HG02943 (cell line): Measurements from ENCODE around the gene TNPO3.
A peak's percentile ranks its signal among the peaks of the same experiment; 100 is the strongest.

Experiments
- ATAC-seq: cut with Tn5 transposase; IDR thresholded peaks from one replicate; pipeline ENCODE4 v1.9.1; 2021; ENCODE audit warnings: mild to moderate bottlenecking, low read depth, moderate library complexity; ENCODE audit not compliant: unreplicated experiment

Gene TNPO3

DNA sequence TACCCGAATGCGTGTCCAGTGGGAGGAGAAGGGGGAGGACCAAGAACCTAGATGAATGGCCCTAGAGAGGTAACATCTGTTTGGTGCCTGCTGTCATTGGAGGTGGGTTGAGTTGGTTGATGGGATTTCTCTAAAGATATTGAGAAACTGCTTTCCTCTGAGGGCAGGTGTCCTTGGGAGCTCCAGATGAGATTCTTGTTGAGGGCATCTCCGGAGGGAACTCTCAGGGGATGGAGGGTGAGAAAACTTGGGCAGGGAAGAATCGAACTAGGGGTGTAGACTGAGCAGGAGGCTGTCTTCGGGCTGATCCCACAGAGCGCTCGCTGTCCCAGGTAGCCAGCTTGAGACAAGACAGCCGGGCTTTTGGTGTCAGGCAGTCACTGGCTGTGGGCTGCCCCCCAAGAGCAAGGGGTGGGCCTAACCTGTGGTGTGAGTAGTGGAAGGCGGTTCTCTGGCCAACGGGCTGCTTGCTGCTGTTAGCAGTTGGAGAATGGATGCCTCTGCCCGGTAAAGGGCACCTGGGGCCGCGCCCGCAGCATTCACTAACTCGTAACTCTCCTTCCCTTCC, 113.5 kb downstream of the TNPO3 start:
- ATAC-seq: no peak

DNA sequence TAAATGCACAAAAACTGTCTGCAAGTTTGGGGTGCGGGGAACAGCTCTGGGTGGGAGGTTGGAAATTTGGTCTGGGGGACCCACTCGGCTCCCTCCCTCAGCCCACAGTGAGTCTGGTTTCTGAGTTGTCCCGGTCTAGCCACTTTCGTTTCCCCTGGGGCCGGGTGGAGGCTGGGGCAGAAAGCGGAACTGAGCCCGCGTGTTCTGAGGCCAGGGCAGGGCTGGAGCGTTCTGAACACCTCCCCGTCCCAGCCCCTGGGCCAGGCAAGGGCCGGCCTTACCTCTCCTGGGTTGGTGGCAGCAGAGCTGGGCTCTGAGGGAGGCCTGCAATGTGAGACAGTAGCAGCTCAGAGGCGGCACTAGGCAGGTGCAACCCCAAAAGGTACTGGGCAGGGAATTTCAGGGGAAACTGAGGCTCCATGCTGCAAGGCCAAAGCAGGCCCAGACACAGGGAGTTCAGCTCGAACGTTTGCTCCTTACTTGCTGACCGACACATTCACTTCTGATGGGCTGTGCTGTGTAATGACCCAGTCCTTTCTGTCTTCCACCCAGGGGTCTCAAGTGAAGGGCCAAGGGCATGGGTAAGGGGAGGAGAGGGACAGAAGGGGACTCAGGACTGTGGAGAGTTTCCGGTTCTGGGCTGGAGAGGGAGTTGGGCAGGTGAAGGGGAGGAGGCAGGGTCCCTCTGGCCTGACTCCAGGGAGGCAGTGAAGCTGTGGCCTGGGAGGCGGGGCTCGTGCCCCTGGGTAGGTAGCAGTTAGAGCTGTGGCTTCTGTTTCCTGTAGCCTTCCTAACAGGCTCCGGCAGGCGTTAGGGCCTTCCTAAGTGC, 114.2 kb downstream of the TNPO3 start:
- ATAC-seq: peak; percentile 47

DNA sequence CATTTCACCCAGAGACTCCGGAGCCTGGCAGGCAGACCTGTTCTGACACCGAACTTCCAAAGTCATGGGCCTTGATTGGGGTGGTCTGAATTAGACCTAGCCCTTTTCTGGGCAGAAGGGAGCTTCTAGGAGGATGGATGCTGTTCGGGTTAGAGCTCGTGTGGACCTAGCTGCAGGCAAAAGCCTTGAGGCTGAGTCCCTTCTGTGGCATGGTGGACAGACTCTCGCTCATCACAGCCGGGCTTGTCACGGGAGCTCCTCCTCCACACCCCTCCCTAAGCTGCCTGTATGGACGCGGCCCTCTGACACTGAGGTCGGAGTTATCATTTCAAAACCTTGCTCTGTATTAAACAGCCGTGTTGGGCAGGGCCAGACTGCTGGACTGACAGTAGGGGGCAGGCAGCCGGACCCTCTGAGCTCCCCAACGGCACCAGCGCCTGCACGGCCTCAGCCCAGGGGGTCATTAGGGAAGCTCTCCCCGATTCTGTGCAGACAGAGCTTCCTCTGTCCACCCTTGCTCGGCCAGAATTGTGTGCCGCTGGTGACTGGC, 115.0 kb downstream of the TNPO3 start:
- peak; percentile 28 for ATAC-seq

DNA sequence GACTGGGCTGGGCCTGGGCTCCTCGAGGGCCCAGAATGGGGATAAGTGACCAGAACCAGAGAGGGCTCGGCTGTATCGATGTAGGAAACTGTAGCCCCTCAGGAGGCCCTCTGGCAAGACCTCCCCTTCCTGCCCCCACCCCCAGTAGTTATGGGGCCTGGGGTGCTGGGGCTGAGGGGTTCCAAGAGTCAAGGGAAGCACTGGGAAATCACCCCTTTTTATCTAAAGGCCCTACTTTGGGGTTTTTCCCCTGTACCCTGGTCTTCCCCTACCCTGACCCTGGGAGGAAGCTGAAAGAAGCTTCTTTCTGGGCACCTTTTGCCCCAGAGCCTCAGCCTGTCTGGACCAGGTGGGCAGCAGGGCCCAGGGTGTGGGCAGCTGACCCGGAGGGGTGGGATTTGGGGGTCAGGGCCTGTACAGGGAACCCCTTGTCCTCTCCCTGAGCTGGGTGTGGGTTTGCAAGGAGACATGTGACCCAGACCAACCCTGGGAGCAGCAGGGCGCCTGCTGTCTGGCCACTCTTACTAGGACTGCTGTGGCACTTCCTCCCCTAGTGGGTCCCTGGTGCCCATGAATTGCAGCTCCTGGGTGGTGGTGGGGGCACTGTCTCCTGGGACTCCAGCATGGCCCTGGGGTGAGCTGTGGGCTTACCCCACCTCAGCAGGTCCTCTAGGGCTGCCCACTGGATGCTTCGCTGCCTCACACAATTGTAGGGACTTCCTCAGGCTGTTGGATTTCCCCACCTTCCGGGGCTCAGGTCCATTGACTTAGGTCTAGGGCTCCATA, 115.6 kb downstream of the TNPO3 start:
- no peak for ATAC-seq

DNA sequence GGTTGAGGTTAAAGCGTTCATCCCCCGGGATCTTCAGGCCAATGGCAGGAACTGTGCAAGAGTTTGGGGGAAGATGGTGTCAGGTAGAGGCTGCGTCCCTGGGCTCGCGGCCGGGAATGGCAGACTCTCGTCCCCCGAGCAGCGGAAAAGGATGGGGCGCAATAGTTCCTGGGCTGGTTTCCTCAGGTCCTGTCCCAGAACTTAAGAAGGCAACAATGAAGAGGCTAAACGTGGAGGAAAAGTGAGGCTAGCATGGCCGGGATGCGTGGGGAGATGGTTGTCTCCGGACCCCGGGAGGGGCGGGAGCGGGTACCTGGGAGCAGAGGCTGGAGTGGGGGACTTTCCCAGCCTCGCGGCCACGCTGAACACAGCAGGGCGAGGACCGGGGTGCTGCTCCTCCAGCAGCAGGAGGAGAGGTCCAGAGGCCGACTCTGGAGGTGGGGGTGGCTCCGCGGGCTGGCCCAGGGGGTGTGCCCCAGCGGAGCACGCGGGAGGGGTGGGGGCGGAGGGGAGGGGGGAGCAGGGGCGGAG, 116.3 kb downstream of the TNPO3 start:
- no peak for ATAC-seq

DNA sequence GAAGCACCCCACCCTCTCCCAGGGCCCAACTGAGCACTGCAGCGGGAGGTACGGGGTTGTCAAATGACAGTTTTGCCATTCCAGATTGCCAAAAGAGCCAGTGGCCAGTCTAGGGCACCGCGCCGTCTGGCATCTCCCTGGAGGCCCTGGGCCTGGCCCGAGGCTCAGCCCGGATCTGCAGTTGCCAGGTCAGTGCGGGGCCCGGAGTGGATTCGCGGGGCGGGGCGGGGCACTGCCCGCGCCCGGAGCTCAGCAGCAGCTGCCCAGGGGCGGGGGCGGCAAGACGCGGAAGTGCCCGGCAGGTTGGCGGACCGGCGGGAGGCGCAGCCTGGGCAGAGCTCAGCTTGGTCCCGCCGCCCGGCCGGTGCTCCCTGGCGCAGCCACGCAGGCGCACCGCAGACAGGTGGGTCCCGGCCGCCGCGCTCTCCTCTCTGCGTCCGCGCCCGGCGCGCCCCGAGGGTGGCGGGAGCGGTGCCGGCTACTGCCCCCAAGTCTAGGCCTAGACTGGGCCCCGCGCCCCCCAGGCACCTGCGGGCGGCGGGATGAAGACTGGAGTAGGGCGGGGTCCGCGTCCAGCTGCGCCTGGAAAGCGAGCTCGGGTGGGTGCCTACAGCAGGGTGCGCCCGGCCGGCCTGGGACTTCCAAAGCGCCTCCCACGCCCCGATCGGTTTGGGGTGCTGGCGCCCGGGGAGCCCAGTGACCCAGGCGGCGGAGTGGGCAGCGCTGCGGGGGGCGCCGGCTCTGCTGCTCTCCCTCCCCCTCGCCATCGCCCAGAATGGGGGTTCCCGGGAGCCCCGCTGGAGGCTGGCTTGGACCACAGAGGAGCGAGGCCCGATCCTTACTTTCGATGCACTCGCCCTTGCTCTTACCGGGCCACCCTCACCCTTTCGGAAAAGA, 117.0 kb downstream of the TNPO3 start, which contains the start of gene IRF5:
Gene IRF5, plus strand, starts transcription at position 281 of the 897 bp plus-strand sequence. CDS start 4,155 bp downstream, outside the sequence.
- no peak for ATAC-seq

DNA sequence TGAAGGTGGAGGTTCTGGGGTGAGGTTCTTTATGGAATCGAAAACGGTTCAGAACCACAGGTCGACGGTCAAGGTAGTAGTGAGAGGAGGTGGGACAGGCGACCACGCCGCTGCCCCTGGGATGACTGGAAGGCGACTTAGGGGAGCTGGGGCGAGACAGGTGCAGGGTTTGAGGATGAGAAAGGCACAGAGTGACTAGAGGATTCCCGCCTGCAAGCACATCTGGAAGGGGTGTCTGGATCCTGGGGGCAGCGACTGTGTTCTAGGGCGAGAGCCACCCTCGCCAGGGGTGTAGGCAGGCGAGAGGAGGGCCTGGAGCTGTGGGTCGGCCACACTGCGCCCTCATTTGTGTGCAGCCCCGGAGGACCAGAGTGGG, 117.7 kb downstream of the TNPO3 start:
- ATAC-seq: no peak

DNA sequence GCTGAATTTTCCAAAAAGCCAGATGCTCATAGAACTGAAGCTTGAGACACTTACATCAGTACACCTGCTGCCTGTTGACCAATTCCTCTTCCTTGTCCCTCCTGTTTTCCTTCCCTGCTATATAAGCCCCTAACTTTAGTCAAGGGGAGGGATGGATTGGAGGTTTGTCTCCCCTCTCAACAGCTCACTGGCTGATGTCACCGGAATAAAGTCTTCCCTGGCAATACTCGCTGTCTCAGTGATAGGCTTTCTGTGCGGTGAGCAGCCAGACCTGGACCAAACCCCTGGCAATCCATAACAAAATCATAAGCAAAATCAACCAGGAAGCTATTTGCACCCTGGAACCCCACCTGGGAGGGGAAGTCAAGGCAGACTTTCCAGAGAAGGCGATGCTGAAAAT, 118.1 kb downstream of the TNPO3 start:
- ATAC-seq: no peak

DNA sequence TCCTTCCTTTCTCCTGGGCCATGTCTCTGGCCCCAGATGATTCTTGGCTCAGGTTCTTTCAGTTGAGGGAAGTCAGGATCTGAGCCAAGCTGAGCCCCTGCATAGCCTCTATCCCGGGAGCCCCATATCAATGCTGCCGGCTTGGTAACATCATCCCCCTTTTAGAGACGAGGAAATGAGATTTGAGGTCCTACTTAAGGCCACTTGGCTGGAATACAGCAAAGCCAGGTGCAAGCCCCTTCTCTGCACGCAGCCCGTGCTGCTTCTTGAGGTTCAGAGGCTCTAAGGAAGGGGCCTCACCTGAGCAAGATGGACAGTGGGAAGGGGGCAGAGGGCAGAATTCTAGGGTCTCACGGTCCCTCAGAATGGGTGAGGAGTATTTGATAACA, 119.6 kb downstream of the TNPO3 start:
- no peak for ATAC-seq

DNA sequence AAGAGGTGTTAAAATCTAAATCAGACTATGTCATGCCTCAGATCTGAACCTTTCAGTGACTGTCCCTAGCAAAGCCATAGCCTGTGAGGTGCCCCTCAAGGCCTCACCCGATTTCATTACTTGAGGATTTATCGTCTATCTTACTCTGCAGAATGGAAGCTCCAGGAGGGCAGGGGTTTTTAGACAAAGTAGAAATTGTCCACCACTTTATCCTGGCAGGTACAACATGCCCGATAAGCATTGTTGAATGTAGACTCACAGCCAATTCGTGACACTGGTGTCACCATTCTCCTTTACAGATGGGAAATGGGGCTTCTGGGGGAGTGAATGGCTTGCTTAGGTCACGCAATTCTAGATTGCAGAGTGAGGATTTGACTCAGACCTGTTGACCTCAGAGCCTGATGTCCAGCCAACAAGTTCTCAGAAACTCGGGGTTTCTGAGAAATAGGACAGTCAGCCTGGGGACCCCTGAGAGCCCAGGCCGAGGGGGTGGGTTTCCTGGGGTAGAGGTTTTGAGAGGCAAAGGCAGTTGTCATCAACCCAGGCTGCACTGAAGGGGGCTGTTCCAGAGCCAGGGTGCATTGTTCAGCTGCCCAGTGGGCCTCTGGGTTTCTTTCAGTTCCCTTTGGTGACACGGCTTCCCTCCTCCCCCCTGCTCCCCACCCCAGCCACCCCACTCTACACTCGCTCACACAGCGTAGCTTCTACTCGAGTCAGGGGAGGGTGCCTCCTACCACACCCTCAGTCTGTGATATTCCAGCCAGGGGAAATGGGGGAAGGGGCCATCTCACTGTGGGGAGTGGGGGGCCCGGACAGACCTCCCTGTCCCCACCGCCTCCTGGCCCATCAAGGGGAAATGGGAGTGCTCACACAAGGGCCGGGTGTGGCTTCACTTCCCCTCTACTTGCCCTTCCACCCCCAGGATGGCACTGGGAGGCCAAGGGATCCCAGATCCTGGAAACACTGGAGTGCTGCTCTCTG, 120.3 kb downstream of the TNPO3 start:
- ATAC-seq: peak; percentile 30

DNA sequence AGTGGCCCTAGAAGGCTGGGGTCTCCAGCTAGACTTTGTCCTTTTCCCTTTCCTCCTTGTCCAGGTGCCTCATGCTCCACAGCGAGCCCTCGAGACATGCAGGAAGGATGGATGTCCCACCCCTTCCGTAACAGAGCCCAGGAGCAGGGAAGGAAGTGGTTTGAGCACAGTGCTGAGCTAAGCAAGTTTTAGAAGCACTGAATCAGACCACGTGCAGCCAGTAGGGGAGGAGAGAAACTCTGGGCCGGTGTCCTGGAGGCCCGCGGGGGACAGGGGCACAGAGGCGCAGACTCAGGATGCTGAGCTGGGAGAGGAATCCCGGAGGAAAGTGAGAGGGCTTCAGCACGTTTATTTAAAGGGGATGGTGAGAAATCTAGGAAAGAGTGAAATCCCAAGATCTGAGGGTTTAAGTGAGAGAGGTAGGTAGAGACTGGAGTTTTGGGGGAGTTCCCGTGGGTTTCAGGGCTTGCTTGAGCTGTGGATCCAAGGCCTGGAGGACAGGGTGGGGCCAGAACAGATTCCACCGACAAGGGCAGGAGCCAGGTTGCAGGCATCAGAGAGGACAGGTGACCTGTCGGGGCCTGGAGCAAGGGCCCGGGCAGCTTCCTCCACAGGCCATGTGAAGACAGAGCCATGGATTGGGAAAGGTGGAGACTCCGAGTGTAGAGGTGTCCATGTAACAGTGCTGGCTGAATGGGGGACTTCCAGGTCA, 121.6 kb downstream of the TNPO3 start:
- ATAC-seq: no peak

DNA sequence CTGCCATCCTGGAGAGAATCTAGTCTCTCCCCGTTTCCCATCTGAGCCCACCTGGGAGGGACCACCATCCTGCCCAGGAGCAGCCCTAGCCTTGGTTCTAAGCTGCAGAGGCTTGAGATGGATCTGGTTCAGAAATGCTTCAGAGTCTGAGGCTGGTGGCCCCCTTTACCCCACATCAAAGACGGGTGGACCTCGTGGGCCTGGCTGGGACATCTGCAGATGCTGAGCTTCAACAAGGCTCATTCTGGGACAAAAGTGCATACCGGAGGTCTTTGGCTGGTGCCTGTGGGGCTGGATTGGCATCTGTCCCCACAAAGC, 122.1 kb downstream of the TNPO3 start:
- ATAC-seq: no peak

DNA sequence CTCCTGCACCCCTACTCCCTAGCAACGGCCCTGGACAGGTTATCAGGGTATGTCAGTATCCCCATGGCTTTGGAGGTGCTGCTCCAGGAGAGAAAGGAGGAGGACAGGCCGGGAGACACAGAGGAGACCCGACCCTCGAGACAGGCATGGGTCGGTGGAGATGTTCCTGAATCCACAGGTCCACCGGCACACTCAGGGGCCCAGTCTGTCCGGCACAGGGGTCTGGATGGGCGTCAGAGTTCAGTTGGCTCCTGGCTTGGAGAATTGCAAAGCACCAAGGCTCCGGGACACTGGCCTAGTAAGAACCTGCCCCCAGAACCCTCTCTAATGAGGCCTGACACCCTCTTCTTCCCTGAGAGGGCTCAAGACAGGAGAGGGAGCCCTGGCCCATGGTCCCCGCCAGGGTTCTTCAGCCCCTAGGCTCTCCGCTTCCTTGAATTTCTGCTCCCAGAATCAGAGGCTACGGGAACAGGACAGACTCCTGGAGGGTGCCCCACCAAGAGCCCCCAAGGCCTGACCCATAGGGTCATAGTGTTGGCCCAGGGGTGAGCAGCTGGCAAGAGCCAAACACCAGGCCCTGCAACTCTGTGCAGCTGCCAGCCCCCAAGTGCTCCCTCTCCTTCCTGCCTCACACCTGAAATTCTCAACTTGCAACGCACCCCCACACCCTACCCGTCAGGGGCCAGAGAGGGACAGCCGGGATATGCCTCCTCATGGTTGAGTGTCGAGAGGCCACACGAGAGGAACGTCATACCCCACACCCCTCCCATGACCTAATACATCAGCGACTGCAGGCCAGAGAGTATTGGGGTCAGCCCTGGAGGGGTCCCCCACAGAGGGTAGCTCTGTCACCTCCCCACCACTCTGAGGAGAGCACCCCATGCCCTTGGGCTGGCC, 122.7 kb downstream of the TNPO3 start:
- no peak for ATAC-seq

DNA sequence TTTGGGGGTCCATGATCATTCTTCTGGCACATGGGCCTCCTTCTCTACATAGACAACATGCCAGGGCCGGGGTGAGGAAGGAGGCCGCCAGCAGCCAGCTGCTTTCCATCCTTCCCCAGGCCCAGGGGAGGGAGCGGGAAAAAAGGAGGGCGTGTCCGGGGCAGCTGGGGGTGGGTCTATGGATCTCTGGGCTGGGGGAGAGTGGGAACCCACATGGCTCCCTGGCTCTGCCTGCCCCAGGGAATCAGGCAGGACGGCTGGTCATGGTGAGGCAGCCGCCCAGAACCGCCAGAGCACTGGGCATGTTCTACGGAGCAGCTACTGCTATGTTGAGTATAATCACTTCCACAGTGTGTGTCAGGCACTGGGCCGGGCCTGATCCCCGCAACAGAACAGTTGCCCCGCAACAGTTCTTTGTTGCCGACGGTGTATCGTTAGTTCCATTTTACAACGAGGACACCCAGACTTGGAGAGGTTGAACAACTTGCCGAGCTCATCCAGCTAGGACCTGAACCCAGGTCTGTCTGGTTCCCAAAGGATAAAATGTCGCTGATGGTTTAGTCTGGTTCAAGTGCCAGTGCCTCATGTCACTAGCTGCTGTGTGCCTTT, 123.6 kb downstream of the TNPO3 start:
- no peak for ATAC-seq

DNA sequence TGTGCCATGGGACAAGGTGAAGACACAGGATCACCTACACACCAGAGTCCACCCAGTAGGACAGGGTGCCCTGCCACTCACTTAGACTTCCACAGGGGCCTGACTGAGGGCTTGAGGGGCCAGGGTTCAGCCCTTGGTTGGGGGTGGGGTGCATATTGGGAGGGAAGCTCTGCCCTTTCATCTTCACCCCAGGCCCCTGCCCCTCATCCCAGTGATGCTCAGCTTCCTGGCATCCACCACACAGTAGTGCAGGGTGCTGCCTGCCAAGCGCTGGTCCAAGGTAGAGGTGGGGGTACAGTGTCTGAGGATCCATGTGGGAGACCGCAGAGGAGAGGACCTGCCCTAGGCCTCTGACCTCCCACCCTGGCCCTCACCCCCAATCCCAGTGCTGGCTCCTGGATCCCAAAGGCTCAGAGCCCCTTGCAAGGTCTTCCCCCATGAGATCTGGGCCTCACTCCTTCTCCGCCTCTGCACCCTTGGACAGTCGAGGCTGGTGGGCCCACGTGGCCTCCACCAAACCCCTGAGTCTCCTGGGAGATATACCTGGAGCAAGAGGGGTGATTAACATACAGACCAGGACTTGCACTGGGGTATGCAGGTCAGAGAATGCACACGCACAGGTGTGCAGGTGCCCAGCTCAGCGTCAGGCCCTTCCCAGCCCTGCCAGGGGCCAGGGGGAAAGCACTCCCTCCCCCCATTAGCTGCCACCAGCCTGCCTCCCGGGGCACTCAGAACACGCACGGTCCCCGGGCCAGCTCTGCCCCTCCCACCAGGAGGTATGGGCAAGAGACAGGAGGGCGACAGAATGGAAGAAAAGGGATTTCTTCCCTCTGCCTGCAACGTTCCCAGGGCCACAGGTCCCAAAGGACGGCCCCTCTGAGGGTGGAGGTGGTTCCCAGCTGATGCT, 125.8 kb downstream of the TNPO3 start:
- ATAC-seq: no peak
